Natural killer cell (primary cell): ENCODE results near the gene UBE2K. TPM values are rescaled to one million over a fixed set of nuclear protein-coding genes. Genes with fewer than 3 reads are reported as not detected.

Experiments used
- ATAC-seq, 3 donors: fragments of 150-1000 bp in 2 of 3; fragments of 200-7000 bp in 1 of 3; cut with Tn5 transposase; 1 replicate in 1 of 3; 2 replicates in 2 of 3; pipeline ENCODE4 v1.10.0; 2021; ENCODE audit warnings: mild to moderate bottlenecking in 2 of 3, moderate library complexity in 2 of 3
- DNase-seq, 2 donors: peaks; one replicate each; pipeline versions ENCODE4 v3.0.0 to v3.0.0-alpha.2; 2013 to 2021; ENCODE audit warnings: mixed read lengths in 1 of 2
- H3K27ac ChIP-seq: one replicate; pipeline ENCODE4 v1.5.1; 2013; ENCODE audit warnings: mild to moderate bottlenecking, low read length
- H3K27me3 ChIP-seq: one replicate; pipeline ENCODE4 v1.6.1; 2013; ENCODE audit warnings: low read length; ENCODE audit not compliant: control insufficient read depth, insufficient read depth
- H3K36me3 ChIP-seq: one replicate; pipeline ENCODE4 v1.6.1; 2013; ENCODE audit warnings: low read length; ENCODE audit not compliant: control insufficient read depth, insufficient read depth
- H3K4me1 ChIP-seq: one replicate; pipeline ENCODE4 v1.6.1; 2013; ENCODE audit warnings: low read length; ENCODE audit not compliant: control insufficient read depth, insufficient read depth
- H3K4me3 ChIP-seq: one replicate; pipeline ENCODE4 v1.5.1; 2013; ENCODE audit warnings: low read length
- H3K9me3 ChIP-seq: one replicate; pipeline ENCODE4 v1.6.1; 2013; ENCODE audit warnings: low read length; ENCODE audit not compliant: control insufficient read depth, insufficient read depth
- H3K27ac Mint-ChIP-seq, 2 donors: one replicate each; pipeline ENCODE4 v1.8.0; 2022; ENCODE audit warnings: mild to moderate bottlenecking in 2 of 2, mixed read lengths in 2 of 2, moderate library complexity in 1 of 2
- H3K27me3 Mint-ChIP-seq, 2 donors: one replicate each; pipeline ENCODE4 v1.8.0; 2022; ENCODE audit warnings: low read depth in 2 of 2, mixed read lengths in 2 of 2
- H3K36me3 Mint-ChIP-seq: one replicate; pipeline ENCODE4 v1.8.0; 2022; ENCODE audit warnings: mixed read lengths
- H3K4me1 Mint-ChIP-seq, 2 donors: one replicate each; pipeline ENCODE4 v1.8.0; 2022; ENCODE audit warnings: mixed read lengths in 2 of 2
- H3K4me3 Mint-ChIP-seq: one replicate; pipeline ENCODE4 v1.8.0; 2022; ENCODE audit warnings: mild to moderate bottlenecking, moderate library complexity, mixed read lengths
- H3K9me3 Mint-ChIP-seq, 2 donors: one replicate each; pipeline ENCODE4 v1.8.0; 2022; ENCODE audit warnings: mixed read lengths in 2 of 2
- CTCF ChIP-seq: fragments of 200-600 bp; IDR thresholded peaks from one replicate; pipeline ENCODE4 v1.8.0; 2022; ENCODE audit warnings: antibody characterized with exemption
- WGBS: methylation state at CpG from one replicate; pipeline ENCODE4 v1.1.7; 2013; ENCODE audit warnings: missing lambda C conversion rate; ENCODE audit not compliant: insufficient coverage; 5-methylcytosine and 5-hydroxymethylcytosine counted together
- intact Hi-C: fragments of 100-400 bp; cut with micrococcal nuclease; formaldehyde crosslinking; loops from one replicate; pipeline ENCODE4 v1.14.2; 2022
- total RNA-seq, 4 donors: library from RNA; stranded (reverse); fragments of 120-200 nt in 1 of 4; gene quantifications; one replicate each; pipeline versions ENCODE4 v1.2.3 to v1.2.4, GENCODE V29; 2013 to 2022

The UBE2K gene
- total RNA-seq, 3 donors from 2014 or later (not counting 1 experiment from before 2014, with no cell fraction given): 38.0 to 53.9 (median 43.6) TPM

GRCh38 chr4:39763714-39764572 is 66.0 kb downstream of the UBE2K start:
- H3K36me3 ChIP-seq: peaks cover 14% of the 10 kb centered on the region
- H3K36me3 Mint-ChIP-seq: no peaks in the 10 kb centered on the region
- no peaks in the 10 kb centered on the region for H3K9me3 Mint-ChIP-seq
- H3K4me3 Mint-ChIP-seq: no peak overlapping the region
- DNase-seq: no peak
- ATAC-seq: peak; percentile 64 to 85 (median 65)
- intact Hi-C loops: no loop called here
- no peak overlapping the region for H3K27ac ChIP-seq
- H3K27me3 Mint-ChIP-seq: no peaks in the 10 kb centered on the region
- H3K4me1 ChIP-seq: peaks cover 7% of the 10 kb centered on the region
- no peaks in the 10 kb centered on the region for H3K27me3 ChIP-seq
- TF ChIP-seq CTCF: no peak
- no peaks in the 10 kb centered on the region for H3K9me3 ChIP-seq
- H3K4me1 Mint-ChIP-seq: peaks cover 6 to 10% of the 10 kb centered on the region in 2 donors
- WGBS: 66% methylated on average over 9 of the region's 9 CpGs
- peak overlapping the region; percentile 62 to 72 for H3K27ac Mint-ChIP-seq
- H3K4me3 ChIP-seq: no peak overlapping the region

DNA sequence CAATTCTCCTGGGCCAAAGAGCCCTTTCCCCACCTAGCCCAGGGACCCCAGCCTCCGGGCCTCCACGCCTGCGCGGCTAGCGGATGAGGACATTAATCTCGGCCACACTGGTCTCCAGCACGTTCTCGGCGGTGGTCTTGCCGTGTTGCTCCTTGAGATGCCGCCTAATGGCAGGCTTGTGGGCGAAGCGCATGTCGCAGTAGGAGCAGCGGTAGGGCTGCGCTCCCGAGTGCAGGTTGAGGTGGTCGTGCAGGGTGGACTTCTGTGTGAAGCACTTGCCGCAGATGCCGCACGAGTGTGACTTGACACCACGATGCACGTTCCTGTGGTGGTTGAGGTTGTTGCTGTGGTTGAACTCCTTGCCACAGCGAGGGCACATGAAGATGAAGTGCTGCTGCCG is 72.1 kb downstream of the UBE2K start:
- ATAC-seq (no peak), DNase-seq (peak in 1 of 2 donors; percentile 6)
- WGBS: 87% methylated on average over 25 of the region's 25 CpGs
- intact Hi-C loops: no loop called here
- Histone ChIP-seq H3K27ac (no peak overlapping the region), H3K9me3 (no peaks in the 10 kb centered on the region), H3K4me1 (peaks cover under 1% of the 10 kb centered on the region), H3K36me3 (peaks cover 14% of the 10 kb centered on the region), H3K4me3 (no peak overlapping the region), H3K27me3 (no peaks in the 10 kb centered on the region)
- no peaks in the 10 kb centered on the region for H3K36me3 Mint-ChIP-seq
- H3K27me3 Mint-ChIP-seq: no peaks in the 10 kb centered on the region
- peaks cover 0 to 8% of the 10 kb centered on the region in 2 donors for H3K4me1 Mint-ChIP-seq
- H3K9me3 Mint-ChIP-seq: no peaks in the 10 kb centered on the region
- no peak overlapping the region for H3K27ac Mint-ChIP-seq
- no peak overlapping the region for H3K4me3 Mint-ChIP-seq
- no peak for TF ChIP-seq CTCF

- Histone ChIP-seq H3K9me3 (no peaks in the 10 kb centered on the region), H3K4me3 (no peak overlapping the region), H3K36me3 (peaks cover 19% of the 10 kb centered on the region), H3K27ac (no peak overlapping the region), H3K27me3 (no peaks in the 10 kb centered on the region), H3K4me1 (no peaks in the 10 kb centered on the region)
- intact Hi-C loops: no loop called here
- no peak overlapping the region for H3K4me3 Mint-ChIP-seq
- ATAC-seq (no peak), DNase-seq (no peak)
- H3K27ac Mint-ChIP-seq: no peak overlapping the region
- no peaks in the 10 kb centered on the region for H3K36me3 Mint-ChIP-seq
- H3K27me3 Mint-ChIP-seq: no peaks in the 10 kb centered on the region
- no peaks in the 10 kb centered on the region for H3K9me3 Mint-ChIP-seq
- TF ChIP-seq CTCF: no peak
- peaks cover 0 to 8% of the 10 kb centered on the region in 2 donors for H3K4me1 Mint-ChIP-seq
- WGBS: 97% methylated on average over 19 of the region's 19 CpGs
Observed at GRCh38 chr4:39770471-39770870, 72.5 kb downstream of the UBE2K start.
